Left ventricle myocardium superior (tissue), 1 donor: Measurements from ENCODE around the gene CRACDL. TPM values are rescaled to one million over a fixed set of nuclear protein-coding genes. Genes with fewer than 3 reads are reported as not detected.

ENCODE experiments used
- ATAC-seq: fragments of 200-7000 bp; cut with Tn5 transposase; one replicate; pipeline ENCODE4 v1.9.1; 2020; ENCODE audit warnings: mild to moderate bottlenecking, moderate library complexity
- DNase-seq: peaks from one replicate; pipeline ENCODE4 v3.0.0-alpha.2; 2020
- intact Hi-C: fragments of 100-400 bp; cut with micrococcal nuclease; formaldehyde crosslinking; loops from one replicate; pipeline ENCODE4 v1.11.0; 2022
- total RNA-seq: library from RNA; stranded (reverse); fragmentation: NEBNext Ultra II Directional; extraction: Animal tissue kit (Norgen Biotek cat#: 25700); gene quantifications from one replicate; pipeline ENCODE4 v1.2.1, GENCODE V29; 2021
- donor health status: DM: no; HTN: yes; CAD: no; lungs with severe emphysema.

CRACDL gene
- total RNA-seq, 1 donor from 2014 or later = 4.0 TPM

DNA sequence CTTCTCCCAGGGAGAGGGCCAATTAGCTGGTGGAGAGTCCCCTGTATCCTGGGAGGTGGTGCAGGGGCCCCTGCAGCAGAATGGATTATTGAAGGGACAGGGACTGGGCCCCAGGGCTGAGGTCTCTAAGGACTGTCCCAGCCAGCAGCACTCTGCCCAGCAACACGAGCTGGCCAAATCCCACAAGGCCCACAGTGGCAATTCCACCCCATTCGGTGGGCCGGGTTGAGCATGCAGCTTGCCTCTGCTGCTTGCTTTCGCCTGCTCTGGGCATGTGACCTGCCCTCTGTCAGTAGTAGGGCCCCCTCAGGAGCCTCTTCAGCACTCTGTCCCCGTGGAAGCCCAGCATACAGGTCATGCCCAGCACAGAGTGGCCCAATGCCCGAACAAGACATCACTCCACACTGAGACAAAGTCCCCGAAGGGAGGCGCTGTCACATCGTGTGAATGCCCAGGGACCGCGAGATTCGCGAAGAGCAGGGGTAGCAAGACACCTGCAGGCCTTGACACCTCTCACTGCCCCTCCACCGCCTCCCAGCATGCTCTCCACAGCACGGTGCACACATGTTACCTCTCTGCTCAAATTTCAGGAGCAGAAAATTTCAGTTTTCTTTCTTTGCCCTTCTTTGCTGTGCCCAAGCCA lies 65.4 kb downstream of the CRACDL start:
- intact Hi-C loops = no loop called here
- DNase-seq = no peak
- no peak for ATAC-seq

DNA sequence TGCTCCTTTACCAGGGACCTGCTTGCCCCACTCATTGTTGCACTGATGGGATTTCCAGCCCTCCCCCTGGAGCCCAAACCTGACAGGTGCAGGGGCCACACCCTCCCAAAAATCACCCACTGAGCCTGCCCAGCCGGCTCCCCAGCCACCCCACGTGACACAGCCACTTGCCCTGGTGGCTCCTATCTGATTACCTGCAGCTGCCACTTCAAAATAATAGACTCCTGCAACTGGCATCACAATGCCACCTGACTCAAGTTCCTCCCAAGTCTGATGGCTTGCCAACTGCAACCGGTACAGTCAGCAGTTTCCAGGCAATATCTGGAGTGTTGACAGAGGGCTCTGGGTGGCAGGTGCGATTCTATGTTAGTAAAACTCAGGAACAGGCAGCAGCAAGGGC lies 66.2 kb downstream of the CRACDL start:
- no peak for DNase-seq
- ATAC-seq = peak; percentile 78
- intact Hi-C loops = no loop called here

- intact Hi-C loops = no loop called here
- DNase-seq (no peak), ATAC-seq (peak; percentile 32)
These were observed 66.8 kb downstream of the CRACDL start for GRCh38 chr2:98869272-98869641.

DNA sequence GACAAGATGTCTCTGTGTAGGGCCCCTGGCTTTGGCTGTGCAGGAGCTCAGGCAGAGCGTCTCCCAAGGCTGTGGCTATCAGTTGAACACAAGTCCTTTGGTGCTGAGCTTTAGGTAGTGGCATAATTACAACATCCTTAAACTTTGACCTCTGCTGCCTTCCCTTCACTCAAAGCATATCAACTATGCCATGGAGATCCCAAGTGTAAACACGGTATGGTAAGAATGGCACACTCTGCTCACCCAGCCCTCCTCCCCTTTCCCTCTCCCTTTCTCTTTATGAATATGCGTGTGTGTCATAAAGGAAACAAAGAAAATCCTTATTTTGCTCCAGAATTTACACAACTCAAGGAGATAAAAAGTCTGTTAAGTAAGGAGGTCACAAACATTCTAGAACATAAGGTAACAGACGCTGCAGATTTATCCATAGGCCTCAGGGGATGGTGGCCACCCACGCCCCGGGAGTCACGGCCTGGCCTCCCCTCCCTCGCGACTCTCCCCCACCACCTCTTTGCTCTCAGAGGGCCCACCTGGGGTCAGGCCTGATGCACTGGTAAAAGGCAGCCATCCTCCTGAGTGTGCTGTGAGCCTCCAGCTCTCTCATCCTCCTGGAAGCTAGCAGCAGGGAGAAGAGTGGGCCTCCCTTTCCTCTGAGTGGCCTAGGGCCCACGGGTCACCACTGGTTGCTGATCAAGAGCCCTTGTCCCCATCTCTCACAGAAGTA lies 67.3 kb downstream of the CRACDL start:
- no peak for DNase-seq
- intact Hi-C loops = no loop called here
- no peak for ATAC-seq

GRCh38 chr2:98867539-98868309 lies 68.3 kb downstream of the CRACDL start:
- intact Hi-C loops = no loop called here
- DNase-seq (no peak), ATAC-seq (no peak)

DNA sequence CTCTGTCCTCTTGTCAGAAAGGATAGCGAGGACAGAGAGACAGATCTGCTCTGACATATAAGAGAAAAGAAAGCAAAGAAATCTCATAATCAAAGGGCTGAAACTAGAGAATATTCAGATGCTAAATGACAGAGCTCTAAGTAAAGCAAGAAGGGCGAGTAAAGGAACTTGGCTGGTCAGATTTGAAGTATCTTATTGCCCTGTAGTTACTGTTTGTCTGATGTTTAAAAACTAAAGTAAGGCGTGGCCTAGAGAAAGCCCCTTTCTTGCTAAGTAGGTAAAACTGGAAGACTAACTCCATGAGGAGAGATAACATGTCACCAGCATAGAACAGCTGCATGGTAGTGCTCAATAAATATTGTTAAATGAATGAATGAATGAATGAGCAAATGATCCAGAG lies 70.0 kb downstream of the CRACDL start:
- DNase-seq = no peak
- intact Hi-C loops = no loop called here
- ATAC-seq = no peak

DNA sequence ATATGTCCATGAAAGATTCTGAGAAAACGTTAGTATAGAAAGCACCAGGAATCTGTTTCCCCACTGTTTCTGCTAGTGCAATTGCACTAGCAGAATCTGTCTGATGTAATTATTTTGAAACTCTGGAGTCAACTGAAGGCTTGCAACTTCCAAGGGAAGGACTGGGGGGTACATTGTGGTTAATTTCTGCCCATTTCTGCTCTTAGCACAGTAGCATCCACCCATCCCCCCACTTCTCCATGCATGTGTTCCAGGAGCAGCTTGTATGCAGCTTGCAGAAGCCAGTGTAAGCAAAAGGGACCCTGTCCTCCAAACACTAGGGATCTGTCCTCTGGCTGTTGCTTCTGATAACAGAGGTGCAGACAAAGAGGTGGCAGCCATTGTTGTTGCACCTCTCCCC lies 74.4 kb downstream of the CRACDL start:
- ATAC-seq (no peak), DNase-seq (no peak)
- intact Hi-C loops = no loop called here

GRCh38 chr2:98859323-98859722 lies 76.7 kb downstream of the CRACDL start:
- DNase-seq = no peak
- ATAC-seq = no peak
- intact Hi-C loops = no loop called here

GRCh38 chr2:98857001-98857400 lies 79.0 kb downstream of the CRACDL start:
- ATAC-seq (no peak), DNase-seq (no peak)
- intact Hi-C loops = no loop called here

GRCh38 chr2:98854682-98855081 lies 81.3 kb downstream of the CRACDL start:
- DNase-seq = no peak
- intact Hi-C loops = no loop called here
- ATAC-seq = no peak

DNA sequence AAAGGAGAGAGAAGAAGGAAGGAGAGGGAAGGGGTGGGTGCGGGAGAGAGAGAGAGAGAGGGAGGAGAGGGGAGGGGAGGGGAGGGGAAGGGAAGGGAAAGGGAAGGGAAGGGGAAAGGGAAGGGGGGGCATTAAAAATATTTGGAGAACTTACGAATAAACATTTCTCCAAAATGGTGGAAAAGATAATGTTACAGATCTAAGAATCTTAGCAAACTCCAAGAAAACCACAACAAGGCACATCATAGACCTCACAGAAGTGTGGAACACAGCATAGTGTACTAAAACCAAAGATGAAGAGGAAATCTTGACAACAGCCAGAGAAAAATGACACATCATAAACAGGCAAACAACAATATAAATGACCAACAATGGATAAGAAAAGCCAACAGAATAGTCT lies 83.1 kb downstream of the CRACDL start:
- no peak for DNase-seq
- intact Hi-C loops = no loop called here
- no peak for ATAC-seq

GRCh38 chr2:98850074-98850473 lies 86.0 kb downstream of the CRACDL start:
- DNase-seq (no peak), ATAC-seq (no peak)
- intact Hi-C loops = no loop called here

DNA sequence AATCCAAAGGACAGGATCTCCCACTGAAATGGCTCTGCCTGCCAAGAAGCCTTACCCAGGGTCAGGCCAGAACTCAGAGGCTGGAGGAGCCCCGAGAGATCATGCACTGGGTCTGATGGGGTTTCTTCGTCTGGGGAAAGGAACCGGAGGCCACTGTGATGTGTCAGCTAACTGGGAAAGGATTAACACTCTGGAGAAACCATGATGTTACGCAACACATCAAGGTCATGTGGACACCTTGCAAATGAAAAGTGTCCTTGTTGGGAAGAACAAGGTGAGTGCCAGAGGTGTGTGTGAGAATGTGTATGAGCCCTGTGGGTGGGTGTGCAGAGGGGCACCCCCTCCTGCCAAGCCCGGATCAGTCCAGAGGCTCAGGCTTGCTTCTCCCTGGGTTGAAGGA lies 86.9 kb downstream of the CRACDL start:
- intact Hi-C loops = no loop called here
- ATAC-seq = no peak
- no peak for DNase-seq

GRCh38 chr2:98847853-98848252 lies 88.2 kb downstream of the CRACDL start:
- no peak for ATAC-seq
- intact Hi-C loops = no loop called here
- no peak for DNase-seq

GRCh38 chr2:98846041-98846440 lies 90.0 kb downstream of the CRACDL start:
- no peak for ATAC-seq
- intact Hi-C loops = no loop called here
- DNase-seq = no peak

GRCh38 chr2:98842136-98842535 lies 93.9 kb downstream of the CRACDL start:
- DNase-seq (no peak), ATAC-seq (no peak)
- intact Hi-C loops = no loop called here

DNA sequence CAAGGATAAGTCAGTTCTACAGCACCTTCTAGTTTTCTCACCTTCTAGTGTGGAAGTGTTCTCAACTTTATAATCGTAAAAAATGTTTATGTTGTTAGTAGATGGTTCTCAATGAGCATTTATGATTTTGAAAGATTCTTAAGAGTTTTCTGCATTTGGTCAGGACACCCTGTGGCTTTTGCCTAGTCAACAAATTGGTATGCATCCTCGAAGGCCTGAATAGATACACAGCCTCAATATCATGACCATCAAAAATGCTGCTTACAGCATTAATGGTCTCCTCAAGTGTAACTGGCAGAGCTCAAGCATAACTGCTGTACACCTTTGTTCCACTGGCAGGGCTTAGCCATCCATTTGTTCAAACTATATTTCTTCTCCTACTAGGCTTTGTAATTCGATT lies 96.7 kb downstream of the CRACDL start:
- ATAC-seq = no peak
- no peak for DNase-seq
- intact Hi-C loops = loop anchor here (10.0 kb wide), 1 partner anchor 114 kb away; no protein-coding TSS in a partner anchor

DNA sequence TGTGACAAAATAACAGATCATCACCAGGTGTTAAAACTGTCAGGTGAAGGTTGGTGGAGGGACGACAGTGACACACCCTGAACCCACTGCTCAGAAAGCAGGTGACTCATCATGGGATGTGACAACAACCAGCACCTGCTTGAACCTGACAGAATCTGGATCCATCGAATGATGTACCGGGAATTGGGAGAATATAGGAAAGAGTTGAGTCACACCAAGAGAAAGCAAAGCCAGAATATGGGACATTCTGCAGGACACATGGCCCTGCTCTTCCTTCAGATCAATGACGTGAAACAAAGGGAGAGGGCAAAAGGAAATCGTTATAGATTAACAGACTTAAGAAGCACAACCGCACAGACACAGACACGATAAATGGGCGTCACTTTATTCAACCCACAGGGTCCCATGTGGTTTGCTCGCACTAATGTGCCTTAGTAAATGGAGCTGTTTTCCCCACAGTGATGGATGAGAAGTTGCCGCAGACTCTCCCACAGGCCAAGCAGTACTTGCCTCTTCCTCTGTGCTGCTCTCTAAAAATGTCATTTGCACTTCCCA lies 100.1 kb downstream of the CRACDL start:
- intact Hi-C loops = loop anchor here (2.0 to 10.0 kb wide), 2 partner anchors 111 to 185 kb away; no protein-coding TSS in a partner anchor
- DNase-seq (no peak), ATAC-seq (no peak)

DNA sequence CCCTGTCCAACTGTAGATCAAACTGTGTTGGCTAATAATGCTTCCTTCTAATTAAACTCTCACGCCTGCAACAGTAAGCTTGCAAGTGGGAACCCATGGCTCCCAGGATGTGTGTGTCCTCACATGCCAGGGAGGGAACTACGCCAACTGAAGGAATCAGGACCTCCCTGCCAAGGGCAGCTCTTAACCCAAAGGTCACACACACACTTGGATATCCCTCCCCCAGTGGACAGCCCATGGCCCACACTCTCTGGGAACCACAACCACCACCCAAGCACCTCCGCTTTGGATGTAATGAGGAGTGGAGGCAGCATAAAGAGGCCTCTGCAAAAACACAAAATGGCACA lies 102.1 kb downstream of the CRACDL start:
- DNase-seq (no peak), ATAC-seq (no peak)
- intact Hi-C loops = loop anchor here (10.0 kb wide), 1 partner anchor 109 kb away; no protein-coding TSS in a partner anchor
